ENCODE data around the gene PVR.
"Not testable (repeated sequence)": the region's sequence is repeated elsewhere in the genome, so short reads cannot be mapped to it uniquely, and the experiment has no call there.

The PVR gene

DNA sequence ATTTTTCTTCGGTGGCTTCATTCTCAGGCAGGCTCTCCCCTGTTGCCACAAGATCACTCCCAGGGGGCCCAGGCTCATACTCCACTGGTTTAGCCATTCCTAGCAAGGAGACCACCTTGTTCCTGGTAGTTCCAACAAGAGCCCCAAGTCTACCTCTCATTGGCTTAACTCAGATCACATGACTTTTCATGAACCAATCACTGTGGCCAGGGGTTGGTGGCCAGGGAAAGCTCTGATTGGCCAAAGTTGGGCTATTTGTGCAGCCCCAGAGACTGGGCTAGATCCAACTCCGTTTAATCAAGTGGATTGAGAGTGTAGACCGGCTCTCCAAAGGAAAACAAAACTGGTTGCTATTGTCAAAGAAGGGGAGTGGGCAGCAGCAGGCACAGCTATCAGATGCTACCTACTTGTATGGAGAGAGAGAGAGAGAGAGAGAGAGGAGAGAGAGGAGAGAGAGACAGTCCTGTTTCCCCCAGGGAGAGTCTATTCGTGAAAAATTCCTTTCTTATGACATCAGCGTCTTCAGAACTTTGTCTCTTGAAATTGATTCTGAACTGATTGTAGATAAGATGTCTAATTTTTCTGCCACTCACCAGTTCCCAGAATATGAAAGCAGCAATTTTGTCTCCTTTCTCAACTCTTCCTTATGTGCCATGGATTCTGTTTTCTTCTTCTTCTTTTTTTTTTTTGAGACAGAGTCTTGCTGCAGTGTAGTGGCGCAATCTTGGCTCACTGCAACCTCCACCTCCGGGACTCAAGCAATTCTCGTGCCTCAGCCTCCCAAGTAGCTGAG lies 33.5 kb downstream of the PVR start:
- DNase-seq: no peak

DNA sequence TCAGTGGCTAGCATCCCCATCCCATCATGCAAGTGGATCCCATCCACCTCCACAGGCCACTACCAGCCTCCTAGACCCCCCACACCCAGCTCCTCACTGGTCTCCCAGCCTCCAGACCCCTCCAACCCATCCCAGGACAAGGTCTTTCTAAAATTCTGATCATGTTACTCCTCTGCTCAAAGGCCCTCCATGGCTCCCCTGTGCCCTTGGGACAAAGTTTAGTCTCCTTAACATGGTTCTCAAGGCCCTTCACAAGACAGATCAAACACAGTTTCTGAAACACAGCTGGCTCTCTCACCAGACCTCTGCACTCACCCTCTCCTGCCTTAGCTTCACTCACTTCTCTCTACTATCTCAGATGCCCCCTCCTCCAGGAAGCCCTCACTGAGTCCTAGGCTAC lies 36.8 kb downstream of the PVR start:
- DNase-seq: no peak

DNA sequence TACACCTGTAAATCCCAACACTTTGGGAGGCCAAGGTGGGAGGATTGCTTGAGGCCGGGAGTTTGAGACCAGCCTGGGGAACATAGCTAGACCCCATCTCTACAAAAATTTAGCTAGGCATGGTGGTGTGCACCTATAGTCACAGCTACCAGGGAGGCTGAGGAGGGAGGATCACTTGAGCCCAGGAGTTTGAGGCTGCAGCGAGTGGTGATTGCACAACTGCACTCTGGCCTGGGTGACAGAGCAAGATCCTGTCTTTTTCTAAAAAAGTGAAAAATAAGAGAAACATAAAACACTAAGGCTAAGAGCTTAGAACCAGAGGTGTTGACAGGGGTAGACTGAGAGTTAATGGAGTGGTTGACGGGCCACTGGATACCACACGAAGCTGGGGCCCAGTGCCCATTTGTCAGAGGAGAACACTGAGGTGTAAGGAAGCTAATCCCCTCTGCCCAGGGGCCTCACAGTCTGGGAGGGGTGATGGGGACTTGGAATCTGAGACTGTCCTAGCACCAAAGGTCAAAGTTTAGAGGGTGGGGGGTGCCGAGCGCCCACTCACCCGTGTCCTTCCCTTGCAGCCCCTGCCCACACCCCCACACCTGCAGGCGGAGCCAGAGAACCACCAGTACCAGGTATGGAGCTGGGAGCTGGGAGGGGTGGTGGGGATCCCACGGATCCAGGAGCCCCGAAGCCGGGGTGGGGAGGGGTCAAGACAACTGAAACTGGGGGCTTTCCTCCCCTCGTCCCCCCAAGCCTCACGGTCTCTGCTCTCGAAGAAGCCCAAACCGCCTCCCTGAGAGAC lies 38.5 kb downstream of the PVR start:
- DNase-seq: no peak

DNA sequence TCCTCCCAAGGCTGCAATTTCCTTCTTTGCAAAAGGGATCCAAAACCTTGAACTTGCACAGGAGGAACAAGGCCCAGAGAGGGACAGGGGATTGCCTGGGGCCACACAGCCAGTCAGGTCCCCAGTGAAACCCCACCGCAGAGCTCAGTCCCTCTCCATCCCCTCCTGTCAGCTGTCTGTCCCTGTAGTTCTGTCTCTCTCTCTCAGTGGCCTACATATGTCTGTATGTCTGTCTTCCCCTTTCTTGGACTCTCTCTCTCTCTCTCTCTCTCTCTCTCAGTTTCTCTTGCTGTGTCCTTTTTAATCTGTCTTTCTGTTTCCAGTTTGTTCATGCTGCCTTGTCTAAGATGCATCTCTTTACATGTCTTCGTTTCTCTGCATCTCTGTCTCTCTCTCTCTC lies 39.1 kb downstream of the PVR start:
- no peak for DNase-seq

DNA sequence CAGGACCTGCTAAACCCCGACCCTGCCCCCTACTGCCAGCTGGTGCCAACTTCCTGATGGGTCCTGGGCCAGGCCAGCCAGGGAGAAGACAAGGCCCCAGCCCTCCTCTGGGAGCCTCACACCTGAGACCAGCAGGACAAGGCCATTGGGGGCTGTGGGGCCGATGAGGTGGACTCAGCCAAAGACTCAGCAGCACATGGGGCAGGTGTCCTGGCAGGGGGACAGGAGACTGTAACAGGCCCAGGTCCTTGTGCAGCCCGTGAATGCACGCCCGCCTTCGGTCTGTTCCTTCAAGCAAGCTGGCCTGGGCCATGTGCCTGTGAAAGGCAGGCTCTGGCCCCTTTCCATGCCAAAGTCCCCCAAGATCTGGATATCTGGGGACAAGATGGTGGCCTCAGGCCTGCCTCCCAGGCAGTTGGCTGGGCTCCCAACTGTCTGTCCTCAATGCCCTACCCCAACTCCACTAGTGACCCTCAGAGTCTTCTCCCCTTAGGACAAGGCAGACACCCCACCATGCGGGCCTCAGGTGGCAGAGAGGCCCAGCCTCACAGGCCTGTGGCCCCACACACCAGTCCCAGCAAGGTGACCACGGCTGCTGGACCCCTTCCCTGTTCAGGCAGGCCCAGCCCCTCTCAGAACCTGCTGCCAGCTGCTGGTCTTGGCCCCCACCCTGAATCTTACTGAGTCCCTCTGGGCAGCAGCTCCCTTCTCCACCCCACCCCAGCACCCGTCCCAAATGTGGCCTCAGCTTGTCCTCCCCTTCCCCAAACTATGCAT lies 39.9 kb downstream of the PVR start:
- no peak for DNase-seq

DNA sequence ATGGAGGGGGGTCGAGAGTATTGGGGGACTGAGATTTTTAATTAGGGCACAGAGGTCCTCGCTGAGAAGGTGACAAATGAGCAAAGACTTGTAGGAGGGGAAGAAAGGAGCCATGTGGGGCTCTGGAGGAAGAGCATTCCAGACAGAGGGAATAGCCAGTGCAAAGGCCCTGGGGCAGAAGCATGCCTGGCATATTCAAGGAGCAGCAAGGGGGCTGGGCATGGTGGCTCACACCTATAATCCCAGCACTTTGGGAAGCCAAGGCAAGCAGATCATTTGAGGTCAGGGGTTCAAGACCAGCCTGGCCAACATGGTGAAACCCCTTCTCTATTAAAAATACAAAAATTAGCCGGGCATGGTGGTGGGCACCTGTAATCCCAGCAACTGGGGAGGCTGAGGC lies 40.7 kb downstream of the PVR start:
- DNase-seq: not testable (repeated sequence)

DNA sequence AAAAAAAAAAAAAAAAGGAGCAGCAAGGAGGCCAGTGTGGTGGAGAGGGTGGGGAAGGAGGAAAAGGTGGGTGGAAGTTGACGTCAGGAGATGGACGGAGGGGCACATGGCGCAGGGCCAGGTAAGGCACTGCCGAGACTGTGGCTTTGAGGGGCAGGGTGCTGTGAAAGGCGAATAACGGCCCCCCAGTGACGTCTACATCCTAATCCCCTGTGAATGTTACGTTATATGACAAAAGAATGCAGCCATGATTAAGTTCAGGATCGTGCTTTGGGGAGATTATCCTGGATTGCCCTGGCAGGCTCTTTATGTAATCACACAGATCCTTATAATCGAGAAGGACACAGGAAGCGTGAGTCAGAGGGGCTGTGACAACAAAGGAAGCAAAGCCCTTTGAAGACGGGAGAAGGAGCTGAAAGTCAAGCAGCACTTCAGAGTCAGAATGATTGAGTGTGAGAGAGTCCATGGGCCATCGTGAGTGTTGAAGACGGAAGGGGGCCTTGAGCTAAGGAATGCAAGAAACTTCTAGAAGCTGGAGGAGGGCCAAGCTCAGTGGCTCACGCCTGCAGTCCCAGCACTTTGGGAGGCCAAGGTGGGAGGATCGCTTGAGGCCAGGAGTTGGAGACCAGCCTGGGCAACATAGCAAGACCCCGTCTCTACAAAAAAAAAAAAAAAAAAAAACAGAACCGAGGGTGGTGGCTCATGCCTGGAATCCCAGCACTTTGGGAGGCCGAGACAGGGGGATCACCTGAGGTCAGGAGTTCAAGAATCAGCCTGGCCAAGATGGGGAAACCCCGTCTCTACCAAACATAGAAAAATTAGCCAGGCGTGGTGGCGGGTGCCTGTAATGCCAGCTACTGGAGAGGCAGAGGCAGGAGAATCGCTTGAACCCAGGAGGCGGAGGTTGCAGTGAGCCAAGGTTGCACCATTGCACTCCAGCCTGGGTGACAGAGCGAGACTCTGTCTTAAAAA lies 41.5 kb downstream of the PVR start:
- no peak for DNase-seq

DNA sequence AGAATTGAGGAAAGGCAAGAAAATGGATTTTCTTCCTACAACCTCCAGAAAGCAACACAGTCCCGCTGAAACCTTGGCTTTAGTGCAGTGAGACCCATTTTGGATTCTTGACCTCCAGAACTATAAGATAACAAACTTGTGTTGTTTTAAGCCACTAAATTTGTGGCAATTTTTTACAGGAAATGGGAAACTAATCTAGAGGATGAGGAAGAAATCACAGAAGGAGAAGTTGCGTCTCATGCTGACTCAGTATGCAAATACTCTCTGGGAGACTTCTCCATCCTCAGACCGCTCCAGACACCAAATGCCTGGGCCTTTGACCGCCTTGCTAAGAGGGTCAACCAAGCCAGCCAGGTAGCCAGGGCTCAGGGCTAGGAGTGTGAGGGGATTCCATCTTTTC lies 42.2 kb downstream of the PVR start:
- DNase-seq: no peak

DNA sequence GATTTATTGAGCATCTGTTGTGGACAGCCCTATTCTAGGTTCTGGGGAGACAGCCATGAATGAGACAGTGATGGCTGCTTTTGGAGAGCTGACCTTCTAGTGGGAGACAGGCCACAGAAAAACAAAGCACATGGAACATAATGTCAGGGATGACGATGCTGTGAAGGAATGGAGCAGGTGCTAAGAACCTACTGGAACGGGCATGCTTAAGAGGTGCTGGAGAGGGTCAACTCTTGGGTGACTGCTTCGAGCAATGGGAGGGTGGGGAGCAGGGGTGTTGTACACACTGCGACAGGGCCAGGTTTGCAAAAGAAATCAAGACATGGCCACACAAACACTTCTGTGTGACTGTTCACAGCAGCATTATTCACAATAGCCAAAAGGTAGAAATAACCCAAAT lies 43.2 kb downstream of the PVR start:
- DNase-seq: no peak

DNA sequence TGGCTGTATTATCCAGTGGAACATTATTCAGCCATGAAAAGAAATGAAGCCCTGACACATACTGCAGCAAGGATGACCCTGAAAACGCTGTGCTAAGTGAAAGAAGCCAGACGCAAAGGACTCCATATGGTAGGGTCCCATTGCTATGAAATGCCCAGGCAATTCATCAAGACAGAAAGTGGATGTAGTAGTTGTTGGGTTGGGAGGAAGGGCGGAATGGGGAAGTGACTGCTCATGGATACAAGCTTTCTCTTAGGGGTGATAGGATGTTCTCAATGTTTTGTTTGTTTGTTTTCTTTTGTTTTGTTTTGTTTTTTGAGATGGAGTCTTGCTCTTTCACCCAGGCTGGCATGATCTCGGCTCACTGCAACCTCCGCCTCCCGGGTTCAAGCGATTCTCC lies 44.2 kb downstream of the PVR start:
- no peak for DNase-seq

DNA sequence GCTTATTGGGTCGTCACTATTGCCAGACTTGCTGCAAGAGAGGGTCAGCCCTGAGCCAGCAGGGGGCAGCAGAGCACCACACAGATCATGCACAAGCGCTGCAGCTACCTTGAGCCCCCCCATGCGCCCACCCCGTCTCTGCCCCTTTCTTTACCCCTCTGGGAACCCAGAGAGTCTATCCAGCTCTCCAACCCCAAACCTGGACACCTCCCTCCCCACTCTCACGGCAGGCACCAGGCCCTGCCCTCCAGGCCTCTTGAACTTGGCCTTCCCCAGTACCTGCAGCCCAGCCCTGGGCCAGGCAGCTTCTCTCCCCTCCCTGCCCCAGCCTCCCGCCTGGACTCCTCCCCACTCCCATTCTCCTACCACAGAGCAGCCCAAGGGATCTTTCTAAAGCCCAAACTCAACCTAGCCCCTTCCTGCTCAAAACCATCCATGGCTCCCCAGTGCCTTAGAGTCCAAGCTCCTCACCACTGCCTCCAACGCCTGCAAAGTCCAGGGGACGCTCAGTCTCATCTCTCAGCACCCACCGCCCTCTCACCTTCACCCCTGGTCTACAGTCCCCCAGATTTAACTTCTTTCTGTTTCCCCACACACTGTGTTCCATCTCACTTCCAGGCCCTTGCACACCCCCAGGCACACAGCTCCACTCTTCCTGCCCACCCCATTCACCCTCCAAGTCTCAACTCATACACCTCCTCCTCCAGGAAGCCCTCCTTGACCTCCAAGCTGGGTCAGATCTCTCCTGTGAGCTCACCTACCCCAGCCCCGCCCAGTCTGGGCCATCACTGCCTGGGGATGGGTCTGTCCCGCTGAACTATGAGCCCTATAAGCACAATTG lies 45.8 kb downstream of the PVR start:
- DNase-seq: no peak

DNA sequence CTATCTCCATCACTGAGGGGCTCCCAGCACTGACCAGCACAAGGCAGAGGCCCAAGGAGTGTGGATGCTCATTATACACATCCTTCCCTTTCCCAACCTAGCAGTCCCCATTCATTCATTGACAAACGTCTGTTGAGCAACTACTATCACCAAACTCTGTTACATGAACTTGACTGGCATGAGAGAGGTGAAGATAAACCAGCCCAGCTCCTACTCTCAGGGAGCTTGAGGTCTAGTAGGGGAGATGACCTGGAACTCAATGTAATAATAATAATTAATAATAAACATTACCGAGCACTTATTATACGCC lies 46.4 kb downstream of the PVR start:
- DNase-seq: no peak

DNA sequence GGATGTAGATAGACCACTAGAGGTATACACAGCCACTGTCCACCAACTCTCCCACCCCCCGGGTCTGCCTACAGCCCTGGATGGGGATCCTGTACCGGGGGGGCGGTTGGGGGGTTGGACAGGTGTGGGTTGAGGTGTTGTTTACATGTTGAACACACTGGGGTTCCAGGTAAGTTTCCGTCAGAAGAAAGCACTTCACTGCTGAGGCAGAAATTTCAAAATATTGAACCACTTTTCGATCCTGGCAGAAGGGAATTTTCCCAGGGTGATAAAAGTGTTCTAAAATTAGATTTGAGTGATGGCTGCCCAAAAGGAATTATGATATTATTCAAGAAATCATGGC lies 48.6 kb downstream of the PVR start:
- no peak for DNase-seq

DNA sequence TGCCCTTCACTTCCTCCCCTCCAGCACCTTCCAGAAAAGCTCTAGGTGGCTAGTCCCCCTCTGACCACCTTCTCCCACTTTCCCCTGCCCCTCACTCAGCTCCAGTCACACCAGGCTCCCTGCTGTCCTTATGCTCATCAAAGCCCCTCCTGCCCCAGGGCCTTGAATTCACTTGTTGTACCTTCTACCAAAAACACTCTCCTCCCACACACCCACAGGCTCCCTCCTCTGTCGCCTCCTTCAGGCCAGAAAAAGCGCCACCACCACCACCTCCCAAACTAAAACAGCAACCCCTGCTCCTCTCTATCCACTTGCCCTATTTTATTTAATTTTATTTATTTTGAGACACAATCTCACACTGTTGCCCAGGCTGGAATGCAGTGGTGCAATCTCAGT lies 50.5 kb downstream of the PVR start:
- DNase-seq: no peak

DNA sequence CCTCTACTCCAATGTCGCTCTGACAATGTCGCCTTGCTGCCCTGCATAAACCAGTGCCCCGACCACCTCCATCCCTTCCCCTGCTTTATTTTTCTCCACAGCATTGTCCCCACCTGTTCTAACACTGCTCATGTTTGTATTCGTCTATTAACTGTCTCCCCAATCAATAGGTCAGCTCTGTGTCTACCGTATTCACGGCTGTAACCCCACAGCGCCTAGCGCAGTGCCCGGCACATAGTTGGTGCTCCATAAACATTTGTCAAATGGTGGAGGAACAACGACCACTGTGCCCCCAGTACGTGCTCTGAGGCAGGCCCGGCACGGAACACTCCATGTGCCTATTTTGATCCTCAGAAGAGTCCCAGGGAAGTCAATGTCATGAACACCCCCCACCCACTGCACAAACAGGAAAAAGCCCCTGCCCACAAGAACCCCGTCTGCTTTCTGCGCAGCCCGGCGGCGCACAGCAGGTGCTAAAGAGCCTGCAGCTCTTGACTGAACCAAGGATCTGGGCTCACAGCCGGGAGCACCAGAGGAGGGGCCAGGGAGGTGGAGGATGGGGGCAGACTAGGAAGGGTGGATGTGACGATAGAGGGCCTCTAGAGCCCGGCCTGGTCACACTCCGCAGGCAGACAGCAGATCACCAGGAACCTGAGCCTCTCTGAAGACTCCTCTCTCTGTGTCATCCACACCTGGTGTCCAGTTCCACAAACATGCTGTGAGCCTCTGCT lies 53.4 kb downstream of the PVR start:
- DNase-seq: no peak

DNA sequence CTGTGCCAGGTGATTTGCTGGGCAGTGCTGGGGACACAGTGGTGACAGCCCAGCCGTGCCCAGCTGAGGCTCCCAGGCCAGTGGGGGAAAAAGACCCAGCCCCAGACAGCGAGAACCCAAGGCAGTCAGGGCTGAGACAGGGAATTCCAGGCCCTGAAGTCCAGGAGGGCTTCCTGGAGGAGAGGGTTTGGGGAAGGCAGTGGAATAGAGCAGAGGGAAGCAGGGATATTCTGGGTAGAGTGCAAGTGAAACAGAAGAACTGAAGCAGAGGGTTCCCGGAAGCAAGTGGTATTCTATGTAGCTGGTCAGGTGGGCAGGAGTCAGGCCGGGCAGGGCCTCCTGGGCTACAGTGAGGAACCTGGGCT lies 53.9 kb downstream of the PVR start:
- no peak for DNase-seq

DNA sequence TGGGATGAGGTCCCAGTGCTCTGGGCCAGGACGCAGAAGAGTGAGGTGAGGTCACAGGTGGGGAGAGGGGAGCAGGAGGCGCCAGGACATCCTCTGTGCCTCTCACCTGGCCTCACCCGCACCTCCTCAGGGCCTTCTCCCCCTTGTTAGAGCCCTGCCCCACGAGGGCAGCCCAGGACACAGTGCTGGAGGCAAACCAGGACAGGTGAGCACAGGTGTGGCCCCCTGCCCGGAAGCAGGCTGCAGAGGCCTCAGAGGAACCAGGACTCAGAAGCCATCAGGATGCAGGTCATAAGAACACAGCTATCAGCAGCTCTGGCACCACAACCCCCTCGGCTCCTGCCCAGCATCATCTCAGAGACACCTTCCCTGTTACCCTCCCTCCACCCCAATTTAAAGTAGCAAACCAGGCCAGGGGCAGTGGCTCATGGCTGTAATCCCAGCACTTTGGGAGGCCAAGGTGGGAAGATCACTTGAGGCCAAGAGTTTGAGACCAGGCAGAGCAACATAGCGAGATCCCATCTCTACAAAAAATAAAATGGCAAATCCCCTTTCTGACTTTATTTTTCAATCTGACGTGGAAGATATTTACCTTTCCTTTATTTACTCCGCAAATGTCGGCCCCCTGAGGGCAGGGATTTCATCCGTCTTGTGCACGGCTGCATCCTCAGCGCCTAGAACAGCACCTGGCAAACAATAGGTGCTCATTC lies 54.9 kb downstream of the PVR start, which contains the start of gene CEACAM16:
CEACAM16 (plus strand) TSS at position 660 of the 710 bp plus-strand sequence. CDS start 2,306 bp downstream, outside the sequence.
- no peak for DNase-seq

DNA sequence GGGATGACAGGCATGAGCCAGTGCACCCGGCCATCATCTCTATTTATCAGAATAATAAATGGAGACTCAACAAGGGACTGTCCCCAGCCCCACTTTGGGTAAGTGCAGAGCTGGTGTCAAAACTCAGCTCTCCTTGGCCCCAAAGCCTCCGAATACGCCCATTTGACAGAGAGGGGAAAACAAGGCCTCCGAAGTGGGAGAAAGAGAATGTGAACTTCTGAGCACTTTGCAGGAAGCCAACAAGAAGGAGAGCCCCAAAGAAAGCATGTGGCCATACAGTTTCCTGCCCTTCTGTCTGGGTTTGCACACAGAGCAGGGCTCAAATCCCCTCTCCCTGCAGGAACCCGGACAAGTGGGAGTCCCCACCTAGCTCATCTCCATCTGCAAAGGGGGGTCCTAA lies 56.8 kb downstream of the PVR start:
- no peak for DNase-seq

DNA sequence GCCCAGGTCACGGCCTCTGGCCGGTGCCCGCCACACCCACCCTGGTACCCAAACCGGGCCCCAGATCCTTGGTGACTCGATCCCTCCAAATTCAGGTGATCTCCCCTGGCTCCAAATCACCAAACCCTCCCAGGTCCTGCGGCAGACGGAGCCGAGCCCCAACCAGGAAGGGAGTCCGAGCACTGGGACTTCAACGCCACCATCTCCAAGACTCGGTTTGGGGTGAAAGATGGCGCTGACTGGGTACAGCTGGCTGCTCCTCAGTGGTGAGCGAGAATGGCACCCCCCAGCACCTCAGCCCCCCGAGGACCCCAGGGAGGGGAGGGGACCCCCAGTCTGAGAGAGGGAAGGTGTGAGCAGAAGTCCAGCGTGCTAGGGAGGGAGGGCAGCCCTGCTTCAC lies 57.5 kb downstream of the PVR start:
- DNase-seq: no peak

DNA sequence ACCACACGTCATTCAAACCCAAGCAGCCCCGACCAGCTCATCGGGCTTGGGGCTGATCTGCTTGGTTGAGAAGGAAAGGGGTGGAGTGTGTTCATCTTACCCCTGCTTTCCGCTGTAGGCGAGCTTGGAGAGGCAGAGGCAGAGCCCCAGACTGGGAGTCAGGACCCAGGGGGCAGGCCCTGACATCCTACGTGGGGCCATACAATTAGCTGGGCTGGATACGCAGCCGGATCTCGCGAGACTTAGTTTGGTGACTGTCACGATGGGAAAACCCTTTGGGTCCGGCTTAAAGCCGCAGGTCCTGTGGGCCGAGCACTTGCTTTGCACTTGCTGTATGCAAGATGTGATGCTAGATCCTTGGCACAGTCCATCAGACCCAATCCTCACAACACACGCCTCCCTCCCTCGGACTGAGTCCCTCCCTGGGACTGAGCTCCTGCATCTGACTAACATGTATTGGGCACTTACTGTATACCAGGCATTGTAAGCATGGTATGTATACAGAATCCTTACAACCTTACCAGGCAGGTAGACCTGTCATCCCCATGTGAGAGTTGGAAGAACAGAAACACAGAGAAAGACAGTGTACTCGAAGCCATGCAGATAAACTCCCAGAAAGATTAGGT lies 59.0 kb downstream of the PVR start:
- no peak for DNase-seq

Data from NCI-H1436 treated with DMSO at 0.1 percent for 48 hours (cell line).